NOMO-1 treated with dmso at 0.1 percent for 144 hours (cell line): ENCODE measurements around the gene ZNF554.
"Not testable (repeated sequence)": the region's sequence is repeated elsewhere in the genome, so short reads cannot be mapped to it uniquely, and the experiment has no call there.

Source experiments
- DNase-seq: peaks from one replicate; lab custom pipeline; 2025; ENCODE audit not compliant: unreplicated experiment; lab: John Stamatoyannopoulos, UW

Gene ZNF554

GRCh38 chr19:2806736-2807378, 12.8 kb upstream of the ZNF554 start:
- no peak for DNase-seq

DNA sequence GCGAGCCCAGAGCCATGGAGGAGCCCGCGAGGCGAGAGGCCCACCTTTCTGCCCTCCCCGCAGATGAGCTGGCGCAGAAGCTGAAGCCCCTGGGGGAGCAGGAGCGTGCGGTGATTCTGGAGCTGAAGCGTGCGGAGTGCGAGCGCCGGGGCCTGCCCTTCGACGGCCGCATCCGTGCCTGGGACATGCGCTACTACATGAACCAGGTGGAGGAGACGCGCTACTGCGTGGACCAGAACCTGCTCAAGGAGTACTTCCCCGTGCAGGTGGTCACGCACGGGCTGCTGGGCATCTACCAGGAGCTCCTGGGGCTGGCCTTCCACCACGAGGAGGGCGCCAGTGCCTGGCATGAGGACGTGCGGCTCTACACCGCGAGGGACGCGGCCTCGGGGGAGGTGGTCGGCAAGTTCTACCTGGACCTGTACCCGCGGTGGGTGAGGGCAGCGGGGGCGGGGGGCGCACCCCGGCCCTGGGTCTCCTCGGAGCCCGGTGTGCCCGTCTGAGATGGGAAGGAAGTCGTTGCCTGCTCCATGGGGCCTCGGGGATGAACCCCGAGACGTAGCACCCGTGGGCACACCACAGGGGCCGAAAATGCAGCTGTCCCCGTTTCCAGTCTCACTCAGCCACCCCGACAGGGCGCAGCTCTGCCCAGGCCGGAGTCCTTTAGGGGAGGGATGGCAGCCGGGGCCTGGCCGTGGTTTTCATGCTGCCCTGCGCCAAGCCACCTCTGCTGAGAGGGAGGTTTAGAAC, 12.1 kb upstream of the ZNF554 start:
- DNase-seq = no peak

- no peak for DNase-seq
Measured at GRCh38 chr19:2808129-2808941, 11.3 kb upstream of the ZNF554 start.

- no peak for DNase-seq
Measured at GRCh38 chr19:2809387-2810140, 10.1 kb upstream of the ZNF554 start.

DNA sequence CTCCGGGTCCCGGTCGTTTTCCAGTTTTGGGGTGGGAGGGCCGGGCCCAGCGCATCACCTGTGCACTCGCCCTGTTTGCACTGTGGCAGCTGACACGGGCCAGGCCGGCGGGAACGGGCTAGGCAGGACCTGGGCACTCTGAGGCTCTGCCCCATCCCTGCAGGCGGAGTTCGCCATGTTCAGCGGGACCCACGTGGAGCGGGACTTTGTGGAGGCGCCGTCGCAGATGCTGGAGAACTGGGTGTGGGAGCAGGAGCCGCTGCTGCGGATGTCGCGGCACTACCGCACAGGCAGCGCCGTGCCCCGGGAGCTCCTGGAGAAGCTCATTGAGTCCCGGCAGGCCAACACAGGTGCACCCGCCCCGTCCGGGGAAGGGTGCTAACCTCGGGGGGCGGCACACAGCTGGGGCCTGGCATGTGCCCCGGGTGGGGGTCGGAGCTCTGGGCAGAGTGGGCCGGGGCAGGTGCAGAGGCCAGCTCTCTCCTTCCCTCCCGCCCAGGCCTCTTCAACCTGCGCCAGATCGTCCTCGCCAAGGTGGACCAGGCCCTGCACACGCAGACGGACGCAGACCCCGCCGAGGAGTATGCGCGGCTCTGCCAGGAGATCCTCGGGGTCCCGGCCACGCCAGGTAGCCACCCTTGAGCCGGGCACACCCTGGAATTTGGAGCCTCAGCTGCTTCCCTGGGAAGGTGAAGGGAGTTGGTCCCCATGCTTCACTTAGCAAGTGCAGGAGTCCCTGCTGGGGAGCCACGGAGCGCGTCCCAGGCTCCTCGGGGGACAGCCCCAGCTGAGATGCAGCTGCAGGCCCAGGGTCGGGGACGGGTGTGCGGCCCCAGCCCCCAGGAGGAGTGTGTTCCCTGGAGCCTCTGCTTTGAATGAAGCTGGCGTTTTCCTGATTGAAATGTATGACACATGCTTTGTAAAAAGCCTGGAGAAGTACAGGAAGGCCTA, 9.3 kb upstream of the ZNF554 start:
- no peak for DNase-seq

DNA sequence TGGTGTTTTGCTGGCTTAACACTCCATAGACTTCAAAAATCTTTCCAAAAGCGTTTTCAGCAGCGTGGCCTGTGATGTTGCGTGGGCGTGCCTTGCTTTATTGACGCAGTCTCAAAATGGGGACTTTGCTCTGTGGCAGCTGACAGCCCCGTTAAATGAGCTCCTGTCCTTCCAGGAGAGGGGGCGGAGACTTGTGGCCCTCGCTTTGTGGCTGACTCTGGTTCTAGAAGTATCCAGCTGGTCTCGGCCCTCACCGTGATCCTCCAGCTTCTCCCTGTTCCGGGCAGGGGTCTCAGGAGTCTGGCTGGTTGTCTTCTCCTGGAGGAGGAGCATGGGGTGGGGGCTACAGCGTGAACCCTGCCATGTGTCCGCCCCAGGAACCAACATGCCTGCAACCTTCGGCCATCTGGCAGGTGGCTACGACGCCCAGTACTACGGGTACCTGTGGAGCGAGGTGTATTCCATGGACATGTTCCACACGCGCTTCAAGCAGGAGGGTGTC, 8.4 kb upstream of the ZNF554 start:
- DNase-seq = no peak

- no peak for DNase-seq
Measured at GRCh38 chr19:2811735-2812413, 7.8 kb upstream of the ZNF554 start.

DNA sequence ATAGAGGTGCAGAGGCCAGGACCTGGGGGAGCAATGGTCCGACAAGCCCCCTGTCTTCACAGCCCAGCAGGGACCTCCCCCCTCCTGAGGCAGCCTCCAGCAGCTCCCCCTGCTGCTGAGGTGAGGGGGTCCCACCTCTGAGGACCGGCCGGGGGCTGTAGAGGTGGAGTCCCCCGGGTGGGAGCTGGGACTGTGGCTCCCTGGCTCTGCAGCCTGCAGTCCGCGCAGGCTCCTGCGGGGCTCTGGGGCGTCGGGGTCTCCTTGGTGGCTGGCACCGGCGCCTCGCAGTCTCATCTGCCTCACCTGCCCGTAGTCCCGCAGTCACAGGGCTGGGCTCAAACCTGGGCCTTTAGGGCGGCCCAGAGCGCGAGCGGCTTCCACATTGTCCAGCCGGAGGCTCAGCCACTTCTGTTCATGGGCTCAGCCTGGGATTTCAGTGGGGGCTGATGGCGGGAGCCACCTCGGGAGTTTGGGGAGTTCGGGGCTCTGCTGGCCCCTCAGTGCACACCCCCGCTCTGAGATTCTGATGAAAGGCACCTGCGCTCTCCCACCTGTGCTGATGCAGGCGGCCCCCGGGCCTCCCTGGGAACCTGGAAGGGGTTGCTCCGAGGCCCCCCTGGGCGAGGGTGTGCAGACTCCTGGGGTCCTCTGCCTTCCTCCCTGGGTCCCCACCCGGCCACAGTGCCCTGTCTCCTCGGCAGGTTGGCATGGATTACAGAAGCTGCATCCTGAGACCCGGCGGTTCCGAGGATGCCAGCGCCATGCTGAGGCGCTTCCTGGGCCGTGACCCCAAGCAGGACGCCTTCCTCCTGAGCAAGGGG, 7.0 kb upstream of the ZNF554 start:
- DNase-seq = no peak

DNA sequence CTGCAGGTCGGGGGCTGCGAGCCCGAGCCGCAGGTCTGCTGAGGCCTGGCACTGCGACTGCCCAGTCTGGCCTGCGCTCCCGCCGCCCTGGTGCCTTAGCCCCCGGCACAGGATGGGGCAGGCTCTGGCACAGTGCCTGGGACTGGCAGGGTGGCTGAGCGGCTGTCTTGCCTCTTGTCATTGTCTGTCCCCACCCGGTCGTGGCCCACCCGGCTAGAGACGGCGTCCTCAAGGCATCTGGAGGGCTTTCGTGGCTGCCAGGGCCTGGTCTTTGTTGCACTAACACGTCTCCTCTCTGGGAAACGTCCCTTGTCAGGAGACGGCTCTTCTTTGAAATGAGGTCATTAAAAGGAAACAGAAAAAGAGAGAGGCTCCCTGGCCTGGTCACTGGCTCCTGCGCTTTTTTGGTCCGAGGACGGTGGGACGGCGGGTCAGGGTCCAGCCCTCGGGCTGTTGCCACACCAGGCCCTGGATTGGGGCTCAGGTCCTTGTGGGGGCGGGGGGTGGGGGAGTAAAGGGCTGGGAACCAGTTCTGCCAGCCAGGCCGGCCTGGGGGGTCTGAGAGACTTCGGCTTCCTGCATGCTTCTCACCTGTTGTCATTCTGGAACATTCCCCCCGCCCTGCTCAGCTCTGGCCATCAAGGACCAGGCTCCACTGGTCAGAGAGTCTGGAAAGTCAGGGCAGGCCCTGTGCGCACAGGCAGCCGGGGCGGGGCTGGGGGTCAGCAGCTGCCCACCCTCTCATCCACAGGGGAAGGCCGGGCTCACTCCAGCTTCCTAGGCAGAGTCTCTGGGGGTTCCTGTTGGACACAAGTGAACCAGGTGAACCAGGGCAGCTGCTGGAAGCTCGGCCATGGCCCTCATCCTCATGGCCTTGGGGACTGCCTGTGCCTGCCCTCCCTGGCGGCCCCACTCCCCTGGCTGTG, 6.2 kb upstream of the ZNF554 start:
- no peak for DNase-seq

DNA sequence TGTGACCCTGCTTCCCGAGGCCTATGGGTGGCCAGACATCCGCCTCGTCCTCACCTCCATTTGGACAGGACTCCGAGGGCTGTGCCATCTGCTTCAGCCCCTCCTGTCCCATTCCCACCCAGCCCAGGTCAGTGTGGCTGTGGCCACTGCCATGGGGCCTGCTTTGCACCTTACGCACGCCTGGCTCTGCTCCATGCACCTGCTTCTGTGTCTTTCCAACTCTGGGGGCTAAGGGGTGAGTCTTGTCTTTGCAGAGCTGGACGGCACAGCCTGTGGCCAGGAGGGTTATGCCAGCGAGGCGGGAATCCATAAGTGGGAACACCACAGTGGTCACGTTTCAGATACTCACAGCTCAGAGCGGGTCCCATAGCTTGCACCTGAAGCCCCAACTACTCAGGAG, 5.2 kb upstream of the ZNF554 start:
- DNase-seq = no peak

DNA sequence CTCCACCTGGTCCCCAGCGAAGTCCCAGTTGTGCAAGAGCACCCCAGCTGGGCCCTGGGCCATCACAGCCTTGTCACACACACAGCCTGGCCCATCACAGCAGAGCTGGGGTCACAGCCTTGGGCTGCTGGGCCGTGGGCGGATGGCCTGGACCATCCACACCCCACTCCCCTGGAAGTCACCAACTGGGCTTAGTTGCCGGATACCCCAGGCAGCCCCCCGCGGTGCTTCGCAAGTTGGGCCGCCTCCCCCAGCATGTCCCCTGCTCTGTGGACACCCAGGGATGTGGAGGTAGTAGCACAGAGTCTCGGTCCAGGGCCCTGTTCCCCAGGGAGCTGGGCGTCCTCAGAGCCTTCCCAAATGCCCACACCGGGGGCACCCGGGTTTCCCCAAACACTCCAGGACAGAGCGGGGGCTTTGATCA, 4.5 kb upstream of the ZNF554 start:
- DNase-seq = no peak

GRCh38 chr19:2815923-2816322, 3.7 kb upstream of the ZNF554 start:
- no peak for DNase-seq

DNA sequence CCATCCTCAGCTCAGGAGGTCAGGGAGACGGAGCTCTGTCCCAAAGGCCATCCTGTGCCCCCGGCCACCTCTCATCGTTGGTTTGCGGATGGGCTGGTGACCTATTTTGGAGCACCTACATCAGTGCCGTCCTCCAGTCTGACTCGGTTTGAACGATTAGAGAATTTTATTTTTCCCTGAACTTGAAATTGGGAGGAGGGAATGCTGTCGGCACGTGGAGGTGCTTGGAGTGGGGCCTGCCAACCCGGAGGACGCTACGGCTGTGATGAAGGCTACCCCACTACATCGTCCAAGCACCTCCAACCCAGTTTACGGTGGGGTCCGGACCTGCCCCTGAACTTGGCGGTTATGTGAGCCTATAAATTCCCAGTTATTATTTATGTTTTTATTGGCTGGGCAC, 3.0 kb upstream of the ZNF554 start:
- DNase-seq = no peak

DNA sequence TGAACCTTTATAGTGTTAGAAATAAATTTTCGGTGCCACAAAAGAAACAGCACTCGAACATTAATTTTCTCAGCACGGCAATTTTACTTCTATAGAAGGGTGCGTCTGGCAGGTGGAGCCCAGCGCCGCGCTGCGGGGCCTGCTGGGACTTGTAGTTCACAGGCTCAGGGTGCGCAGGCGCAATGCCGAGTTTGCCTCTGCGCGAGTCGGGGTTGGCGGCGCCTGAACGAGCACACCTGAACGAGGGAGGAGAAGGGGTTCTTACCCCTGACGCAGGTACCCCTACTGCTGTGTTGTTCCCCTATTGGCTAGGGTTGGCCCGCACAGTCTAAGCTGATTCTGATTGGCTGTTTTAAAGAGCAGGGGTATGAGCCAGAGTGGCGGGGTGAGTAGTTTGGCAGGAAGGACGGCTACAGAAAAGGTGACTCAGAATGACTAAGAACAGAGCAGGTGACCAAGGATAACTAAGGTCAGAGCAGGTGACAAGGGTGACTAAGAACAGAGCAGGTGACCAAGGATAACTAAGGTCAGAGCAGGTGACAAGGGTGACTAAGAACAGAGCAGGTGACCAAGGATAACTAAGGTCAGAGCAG, 2.3 kb upstream of the ZNF554 start:
- not testable (repeated sequence) for DNase-seq

GRCh38 chr19:2820112-2820702, 539 bp downstream of the ZNF554 start:
- no peak for DNase-seq

GRCh38 chr19:2822846-2823245, 3.2 kb downstream of the ZNF554 start:
- no peak for DNase-seq

DNA sequence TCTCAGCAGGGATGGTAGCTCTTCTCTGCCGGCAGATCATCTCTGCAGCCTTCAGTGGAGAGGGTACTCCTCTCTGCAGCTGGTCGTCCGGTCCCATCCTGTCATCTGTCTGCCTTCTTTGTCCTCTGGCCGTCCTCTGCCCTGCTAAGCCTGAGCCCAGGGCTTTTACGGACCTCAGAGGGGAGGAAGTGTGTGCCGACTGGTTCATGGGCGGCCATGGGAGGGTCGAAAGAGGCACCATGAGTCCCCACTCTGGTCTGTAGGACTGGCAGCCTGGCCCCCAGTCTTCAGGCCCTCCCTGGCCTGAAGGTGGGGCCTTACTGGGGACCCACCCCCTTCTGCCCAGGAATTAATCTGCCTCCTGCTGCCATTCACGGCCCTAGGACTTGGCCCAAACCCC, 4.0 kb downstream of the ZNF554 start:
- DNase-seq = no peak
